GM12878 (cell line): ENCODE results near the gene ANAPC16. TPM values are rescaled to one million over a fixed set of nuclear protein-coding genes. Genes with fewer than 3 reads are reported as not detected.

Experiments used
- ASH2L ChIP-seq: fragments of 300-600, 200-600 bp; sonication (generic); IDR thresholded peaks from 2 replicates; pipeline ENCODE4 v1.6.1; 2017; ENCODE audit warnings: low read depth, mild to moderate bottlenecking, borderline replicate concordance
- CREB1 ChIP-seq: IDR thresholded peaks from 2 replicates; pipeline ENCODE4 v1.6.1; 2012; ENCODE audit warnings: low read depth, mild to moderate bottlenecking, inconsistent platforms
- JUNB ChIP-seq: IDR thresholded peaks from 2 replicates; pipeline ENCODE4 v1.6.1; 2016; ENCODE audit warnings: antibody characterized with exemption, mild to moderate bottlenecking
- MEF2B ChIP-seq: fragments of 450-650 bp; IDR thresholded peaks from 2 replicates; pipeline ENCODE4 v1.6.1; 2018; ENCODE audit warnings: mild to moderate bottlenecking, moderate library complexity; ENCODE audit not compliant: partially characterized antibody, poor library complexity, severe bottlenecking
- TAF1 ChIP-seq: IDR thresholded peaks from 2 replicates; pipeline ENCODE4 v1.6.1; 2011; ENCODE audit warnings: mild to moderate bottlenecking, low read depth, low read length, borderline replicate concordance
- ZNF207 ChIP-seq: fragments of 450-650 bp; IDR thresholded peaks from 2 replicates; pipeline ENCODE4 v1.6.1; 2014; ENCODE audit warnings: antibody characterized with exemption, mild to moderate bottlenecking, borderline replicate concordance
- ZNF274 ChIP-seq: IDR thresholded peaks from one replicate; pipeline ENCODE4 v1.8.0; 2011; ENCODE audit not compliant: insufficient read length, insufficient read depth
- polyA plus RNA-seq, 11 experiments: library from polyadenylated mRNA; depleted of rRNA in 4 of 11; unstranded in 6 of 11; stranded (reverse) in 5 of 11; fragments of >200 nt; fragmentation: Nextera tagmentation in 4 of 11; fragmentation: Illumina TruSeq in 1 of 11; extraction: Ambion mirVana in 4 of 11; extraction: Trizol in 1 of 11; gene quantifications; 1 replicate in 1 of 11; 2 replicates in 10 of 11; pipeline versions ENCODE4 v1.2.1 to v1.2.3, GENCODE V29; 2011 to 2016; ENCODE audit warnings: inconsistent platforms in 2 of 11, missing spikeins in 2 of 11, low read depth in 1 of 11
- total RNA-seq, 4 experiments: library from RNA; depleted of rRNA in 3 of 4; stranded (reverse); fragments of >200 nt in 3 of 4; fragmentation: Illumina TruSeq in 1 of 4; extraction: Trizol in 1 of 4; gene quantifications; 2 replicates each; pipeline versions ENCODE4 v1.2.1 to v1.2.3, GENCODE V29; 2013 to 2021
- TF ChIP-seq, protein P1 (sequence below): fragments of 450-650 bp; IDR thresholded peaks from 2 replicates; pipeline ENCODE4 v1.6.1; 2017; ENCODE audit warnings: low read depth, mild to moderate bottlenecking, moderate library complexity
- TF ChIP-seq, protein P2 (sequence below): fragments of 150-350 bp; IDR thresholded peaks from 2 replicates; pipeline ENCODE4 v1.6.1; 2016; ENCODE audit warnings: low read depth, low read length
- TF ChIP-seq, protein P3 (sequence below): IDR thresholded peaks from 2 replicates; pipeline ENCODE4 v1.6.1; 2011; ENCODE audit warnings: low read depth, mild to moderate bottlenecking, low read length, moderate library complexity, borderline replicate concordance; ENCODE audit errors: extremely low read depth
- TF ChIP-seq, protein P4 (sequence below): fragments of 450-650 bp; IDR thresholded peaks from 2 replicates; pipeline ENCODE4 v1.6.1; 2014; ENCODE audit warnings: mild to moderate bottlenecking
- TF ChIP-seq, protein P5 (sequence below): fragments of 450-650 bp; formaldehyde crosslinking; IDR thresholded peaks from 2 replicates; pipeline ENCODE4 v1.5.0; 2022; ENCODE audit warnings: mild to moderate bottlenecking, missing genetic modification characterization
- TF ChIP-seq, protein P6 (sequence below): fragments of 450-650 bp; IDR thresholded peaks from 2 replicates; pipeline ENCODE4 v1.6.1; 2016; ENCODE audit warnings: mild to moderate bottlenecking, moderate library complexity, borderline replicate concordance

The ANAPC16 gene
- total and polyA plus RNA-seq, 10 of the 15 experiments (the other 5 are each of a cell fraction or from before 2014, with no cell fraction given) = 66.9 to 208 (median 134) TPM

DNA sequence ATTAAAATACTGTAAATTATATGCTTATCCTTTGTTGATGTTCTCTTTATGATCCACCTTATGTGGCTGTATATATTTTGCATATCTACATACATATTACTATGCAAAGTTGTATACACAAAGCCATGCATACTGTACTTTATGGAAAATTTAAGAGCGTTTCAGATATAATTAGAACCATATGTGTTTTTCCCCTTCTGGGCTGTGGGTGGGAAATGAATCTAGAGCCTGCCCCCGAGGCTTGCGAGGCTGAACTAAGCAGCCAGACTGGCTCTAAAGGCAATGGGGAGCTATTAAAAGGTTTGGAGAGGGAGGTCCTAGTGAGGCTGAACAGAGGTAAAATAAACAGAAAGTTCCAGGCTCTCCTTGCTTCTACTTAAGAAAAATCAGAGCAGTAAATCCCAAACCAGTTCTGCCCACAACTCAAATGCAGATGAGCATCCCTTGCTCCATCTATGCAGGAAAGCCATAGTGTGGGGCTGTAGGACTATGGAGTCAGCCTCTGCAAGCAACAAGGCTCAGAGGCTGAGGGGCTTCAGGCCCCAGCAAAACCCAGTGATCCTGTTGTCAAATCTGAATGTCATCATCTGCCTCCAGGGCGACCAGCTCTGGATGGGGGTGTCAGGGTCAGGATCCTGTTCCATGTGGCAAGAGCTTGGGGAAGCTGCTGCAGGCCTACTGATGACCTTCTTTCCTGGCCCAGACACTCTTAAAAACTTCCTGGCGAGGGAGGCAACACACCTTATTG lies 43.9 kb downstream of the ANAPC16 start (continued):
- TF ChIP-seq, protein P1, sequence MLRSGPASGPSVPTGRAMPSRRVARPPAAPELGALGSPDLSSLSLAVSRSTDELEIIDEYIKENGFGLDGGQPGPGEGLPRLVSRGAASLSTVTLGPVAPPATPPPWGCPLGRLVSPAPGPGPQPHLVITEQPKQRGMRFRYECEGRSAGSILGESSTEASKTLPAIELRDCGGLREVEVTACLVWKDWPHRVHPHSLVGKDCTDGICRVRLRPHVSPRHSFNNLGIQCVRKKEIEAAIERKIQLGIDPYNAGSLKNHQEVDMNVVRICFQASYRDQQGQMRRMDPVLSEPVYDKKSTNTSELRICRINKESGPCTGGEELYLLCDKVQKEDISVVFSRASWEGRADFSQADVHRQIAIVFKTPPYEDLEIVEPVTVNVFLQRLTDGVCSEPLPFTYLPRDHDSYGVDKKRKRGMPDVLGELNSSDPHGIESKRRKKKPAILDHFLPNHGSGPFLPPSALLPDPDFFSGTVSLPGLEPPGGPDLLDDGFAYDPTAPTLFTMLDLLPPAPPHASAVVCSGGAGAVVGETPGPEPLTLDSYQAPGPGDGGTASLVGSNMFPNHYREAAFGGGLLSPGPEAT = peak; percentile 72
- TF ChIP-seq TAF1 (no peak), MEF2B (peak; percentile 74), ZNF207 (no peak), CREB1 (no peak), JUNB (no peak), ZNF274 (no peak), ASH2L (no peak)
- TF ChIP-seq, protein P2, sequence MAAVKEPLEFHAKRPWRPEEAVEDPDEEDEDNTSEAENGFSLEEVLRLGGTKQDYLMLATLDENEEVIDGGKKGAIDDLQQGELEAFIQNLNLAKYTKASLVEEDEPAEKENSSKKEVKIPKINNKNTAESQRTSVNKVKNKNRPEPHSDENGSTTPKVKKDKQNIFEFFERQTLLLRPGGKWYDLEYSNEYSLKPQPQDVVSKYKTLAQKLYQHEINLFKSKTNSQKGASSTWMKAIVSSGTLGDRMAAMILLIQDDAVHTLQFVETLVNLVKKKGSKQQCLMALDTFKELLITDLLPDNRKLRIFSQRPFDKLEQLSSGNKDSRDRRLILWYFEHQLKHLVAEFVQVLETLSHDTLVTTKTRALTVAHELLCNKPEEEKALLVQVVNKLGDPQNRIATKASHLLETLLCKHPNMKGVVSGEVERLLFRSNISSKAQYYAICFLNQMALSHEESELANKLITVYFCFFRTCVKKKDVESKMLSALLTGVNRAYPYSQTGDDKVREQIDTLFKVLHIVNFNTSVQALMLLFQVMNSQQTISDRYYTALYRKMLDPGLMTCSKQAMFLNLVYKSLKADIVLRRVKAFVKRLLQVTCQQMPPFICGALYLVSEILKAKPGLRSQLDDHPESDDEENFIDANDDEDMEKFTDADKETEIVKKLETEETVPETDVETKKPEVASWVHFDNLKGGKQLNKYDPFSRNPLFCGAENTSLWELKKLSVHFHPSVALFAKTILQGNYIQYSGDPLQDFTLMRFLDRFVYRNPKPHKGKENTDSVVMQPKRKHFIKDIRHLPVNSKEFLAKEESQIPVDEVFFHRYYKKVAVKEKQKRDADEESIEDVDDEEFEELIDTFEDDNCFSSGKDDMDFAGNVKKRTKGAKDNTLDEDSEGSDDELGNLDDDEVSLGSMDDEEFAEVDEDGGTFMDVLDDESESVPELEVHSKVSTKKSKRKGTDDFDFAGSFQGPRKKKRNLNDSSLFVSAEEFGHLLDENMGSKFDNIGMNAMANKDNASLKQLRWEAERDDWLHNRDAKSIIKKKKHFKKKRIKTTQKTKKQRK = no peak
- TF ChIP-seq, protein P3, sequence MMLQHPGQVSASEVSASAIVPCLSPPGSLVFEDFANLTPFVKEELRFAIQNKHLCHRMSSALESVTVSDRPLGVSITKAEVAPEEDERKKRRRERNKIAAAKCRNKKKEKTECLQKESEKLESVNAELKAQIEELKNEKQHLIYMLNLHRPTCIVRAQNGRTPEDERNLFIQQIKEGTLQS = no peak
- TF ChIP-seq, protein P4, sequence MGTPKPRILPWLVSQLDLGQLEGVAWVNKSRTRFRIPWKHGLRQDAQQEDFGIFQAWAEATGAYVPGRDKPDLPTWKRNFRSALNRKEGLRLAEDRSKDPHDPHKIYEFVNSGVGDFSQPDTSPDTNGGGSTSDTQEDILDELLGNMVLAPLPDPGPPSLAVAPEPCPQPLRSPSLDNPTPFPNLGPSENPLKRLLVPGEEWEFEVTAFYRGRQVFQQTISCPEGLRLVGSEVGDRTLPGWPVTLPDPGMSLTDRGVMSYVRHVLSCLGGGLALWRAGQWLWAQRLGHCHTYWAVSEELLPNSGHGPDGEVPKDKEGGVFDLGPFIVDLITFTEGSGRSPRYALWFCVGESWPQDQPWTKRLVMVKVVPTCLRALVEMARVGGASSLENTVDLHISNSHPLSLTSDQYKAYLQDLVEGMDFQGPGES = no peak
- TF ChIP-seq, protein P5, sequence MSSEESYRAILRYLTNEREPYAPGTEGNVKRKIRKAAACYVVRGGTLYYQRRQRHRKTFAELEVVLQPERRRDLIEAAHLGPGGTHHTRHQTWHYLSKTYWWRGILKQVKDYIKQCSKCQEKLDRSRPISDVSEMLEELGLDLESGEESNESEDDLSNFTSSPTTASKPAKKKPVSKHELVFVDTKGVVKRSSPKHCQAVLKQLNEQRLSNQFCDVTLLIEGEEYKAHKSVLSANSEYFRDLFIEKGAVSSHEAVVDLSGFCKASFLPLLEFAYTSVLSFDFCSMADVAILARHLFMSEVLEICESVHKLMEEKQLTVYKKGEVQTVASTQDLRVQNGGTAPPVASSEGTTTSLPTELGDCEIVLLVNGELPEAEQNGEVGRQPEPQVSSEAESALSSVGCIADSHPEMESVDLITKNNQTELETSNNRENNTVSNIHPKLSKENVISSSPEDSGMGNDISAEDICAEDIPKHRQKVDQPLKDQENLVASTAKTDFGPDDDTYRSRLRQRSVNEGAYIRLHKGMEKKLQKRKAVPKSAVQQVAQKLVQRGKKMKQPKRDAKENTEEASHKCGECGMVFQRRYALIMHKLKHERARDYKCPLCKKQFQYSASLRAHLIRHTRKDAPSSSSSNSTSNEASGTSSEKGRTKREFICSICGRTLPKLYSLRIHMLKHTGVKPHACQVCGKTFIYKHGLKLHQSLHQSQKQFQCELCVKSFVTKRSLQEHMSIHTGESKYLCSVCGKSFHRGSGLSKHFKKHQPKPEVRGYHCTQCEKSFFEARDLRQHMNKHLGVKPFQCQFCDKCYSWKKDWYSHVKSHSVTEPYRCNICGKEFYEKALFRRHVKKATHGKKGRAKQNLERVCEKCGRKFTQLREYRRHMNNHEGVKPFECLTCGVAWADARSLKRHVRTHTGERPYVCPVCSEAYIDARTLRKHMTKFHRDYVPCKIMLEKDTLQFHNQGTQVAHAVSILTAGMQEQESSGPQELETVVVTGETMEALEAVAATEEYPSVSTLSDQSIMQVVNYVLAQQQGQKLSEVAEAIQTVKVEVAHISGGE (CRISPR knock-in tag) = no peak
- TF ChIP-seq, protein P6, sequence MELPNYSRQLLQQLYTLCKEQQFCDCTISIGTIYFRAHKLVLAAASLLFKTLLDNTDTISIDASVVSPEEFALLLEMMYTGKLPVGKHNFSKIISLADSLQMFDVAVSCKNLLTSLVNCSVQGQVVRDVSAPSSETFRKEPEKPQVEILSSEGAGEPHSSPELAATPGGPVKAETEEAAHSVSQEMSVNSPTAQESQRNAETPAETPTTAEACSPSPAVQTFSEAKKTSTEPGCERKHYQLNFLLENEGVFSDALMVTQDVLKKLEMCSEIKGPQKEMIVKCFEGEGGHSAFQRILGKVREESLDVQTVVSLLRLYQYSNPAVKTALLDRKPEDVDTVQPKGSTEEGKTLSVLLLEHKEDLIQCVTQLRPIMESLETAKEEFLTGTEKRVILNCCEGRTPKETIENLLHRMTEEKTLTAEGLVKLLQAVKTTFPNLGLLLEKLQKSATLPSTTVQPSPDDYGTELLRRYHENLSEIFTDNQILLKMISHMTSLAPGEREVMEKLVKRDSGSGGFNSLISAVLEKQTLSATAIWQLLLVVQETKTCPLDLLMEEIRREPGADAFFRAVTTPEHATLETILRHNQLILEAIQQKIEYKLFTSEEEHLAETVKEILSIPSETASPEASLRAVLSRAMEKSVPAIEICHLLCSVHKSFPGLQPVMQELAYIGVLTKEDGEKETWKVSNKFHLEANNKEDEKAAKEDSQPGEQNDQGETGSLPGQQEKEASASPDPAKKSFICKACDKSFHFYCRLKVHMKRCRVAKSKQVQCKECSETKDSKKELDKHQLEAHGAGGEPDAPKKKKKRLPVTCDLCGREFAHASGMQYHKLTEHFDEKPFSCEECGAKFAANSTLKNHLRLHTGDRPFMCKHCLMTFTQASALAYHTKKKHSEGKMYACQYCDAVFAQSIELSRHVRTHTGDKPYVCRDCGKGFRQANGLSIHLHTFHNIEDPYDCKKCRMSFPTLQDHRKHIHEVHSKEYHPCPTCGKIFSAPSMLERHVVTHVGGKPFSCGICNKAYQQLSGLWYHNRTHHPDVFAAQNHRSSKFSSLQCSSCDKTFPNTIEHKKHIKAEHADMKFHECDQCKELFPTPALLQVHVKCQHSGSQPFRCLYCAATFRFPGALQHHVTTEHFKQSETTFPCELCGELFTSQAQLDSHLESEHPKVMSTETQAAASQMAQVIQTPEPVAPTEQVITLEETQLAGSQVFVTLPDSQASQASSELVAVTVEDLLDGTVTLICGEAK = no peak; the same call in 1 of the 2 replicates
